Heart left ventricle (tissue), 16 donors: ENCODE measurements around the gene NSD2. TPM values are rescaled to one million over a fixed set of nuclear protein-coding genes. Genes with fewer than 3 reads are reported as not detected.

Experiments used
- ATAC-seq, 4 donors: fragments of 200-7000 bp; cut with Tn5 transposase; one replicate each; pipeline ENCODE4 v1.9.1; 2020 to 2022; ENCODE audit warnings: moderate library complexity in 4 of 4, mild to moderate bottlenecking in 3 of 4, moderate number of reproducible peaks in 1 of 4
- DNase-seq, 5 donors: peaks; one replicate each; pipeline ENCODE4 v3.0.0-alpha.2; 2020
- H3K27ac ChIP-seq, 12 donors: fragments of 200-600 bp; sonication (generic) in 4 of 12; one replicate each; pipeline versions ENCODE4 v1.5.0 to v1.8.0; 2016 to 2022; ENCODE audit warnings: mild to moderate bottlenecking in 2 of 12
- H3K27me3 ChIP-seq, 9 donors: fragments of 200-600 bp; sonication (generic) in 2 of 9; one replicate each; pipeline versions ENCODE4 v1.5.1 to v1.8.0; 2016 to 2022; ENCODE audit warnings: mild to moderate bottlenecking in 3 of 9
- H3K36me3 ChIP-seq, 9 donors: fragments of 200-600 bp; sonication (generic) in 2 of 9; one replicate each; pipeline versions ENCODE4 v1.5.0 to v1.8.0; 2018 to 2022; ENCODE audit warnings: mild to moderate bottlenecking in 2 of 9
- H3K4me1 ChIP-seq, 12 donors: fragments of 200-600 bp; sonication (generic) in 4 of 12; one replicate each; pipeline versions ENCODE4 v1.5.0 to v1.8.0; 2016 to 2022; ENCODE audit warnings: mild to moderate bottlenecking in 3 of 12
- H3K4me3 ChIP-seq, 12 donors: fragments of 200-600 bp; sonication (generic) in 4 of 12; one replicate each; pipeline versions ENCODE4 v1.5.0 to v1.8.0; 2017 to 2022; ENCODE audit warnings: mild to moderate bottlenecking in 9 of 12, moderate library complexity in 4 of 12
- H3K9me3 ChIP-seq, 12 donors: fragments of 200-600 bp; sonication (generic) in 4 of 12; one replicate each; pipeline versions ENCODE4 v1.5.0 to v1.8.0; 2016 to 2022; ENCODE audit warnings: mild to moderate bottlenecking in 1 of 12
- POLR2A ChIP-seq, 2 donors: fragments of 450-650 bp; IDR thresholded peaks; one replicate each; pipeline ENCODE4 v1.6.1; 2017; ENCODE audit warnings: antibody characterized with exemption in 2 of 2, mild to moderate bottlenecking in 2 of 2, moderate library complexity in 2 of 2
- WGBS, 4 donors: extraction: QIAGEN DNeasy Blood & Tissue Kit in 2 of 4; methylation state at CpG; one replicate each; pipeline versions ENCODE4 v1.1.5 to v1.1.7; 2013 to 2018; 5-methylcytosine and 5-hydroxymethylcytosine counted together
- intact Hi-C, 10 donors: fragments of 100-400 bp; cut with DNase I; formaldehyde crosslinking; loops; one replicate each; pipeline versions ENCODE4 v1.11.1 to v1.14.2; 2022
- polyA plus RNA-seq, 2 donors: library from polyadenylated mRNA; stranded (reverse); fragments of 200-250 nt; gene quantifications; one replicate each; pipeline ENCODE4 v1.2.3, GENCODE V29; 2013
- total RNA-seq, 9 donors: library from RNA; depleted of rRNA in 2 of 9; stranded (reverse); fragments of >200 nt in 2 of 9; fragmentation: NEBNext Ultra II Directional in 3 of 9; extraction: Animal tissue kit (Norgen Biotek cat#: 25700) in 3 of 9; gene quantifications; one replicate each; pipeline versions ENCODE4 v1.1.0 to v1.2.4, GENCODE V29; 2016 to 2023
- TF ChIP-seq, protein P1 (sequence below), 12 donors: fragments of 200-600 bp; sonication (generic) in 4 of 12; IDR thresholded peaks; one replicate each; pipeline versions ENCODE4 v1.5.0 to v1.8.0; 2018 to 2022; ENCODE audit warnings: antibody characterized with exemption in 12 of 12, mild to moderate bottlenecking in 5 of 12
- donor health status: ischemic (EF 13 %, LVEDD 7.1; RV severe dilation, severe dysfunction).
- donor health status: healthy with polysubstance abuse.
- donor health status: DM: no; HTN: yes; CAD: no.
- donor health status: DM: no; HTN: no; CAD: no.
- donor health status: ischemic (EF 25% LVEDD 6.9; RV normal size, moderate dysfunction).
- donor health status: ischemic (EF 25% LVEDD 5.7; RV mildly dilated, moderate dysfunction).
- donor health status: healthy.
- donor health status: DM: yes; HTN: yes; CAD: no.
- donor health status: ischemic (EF 35%, LVEDD 5.7; RV mildly dilated, moderate dysfunction).
- donor health status: nonischemic (EF 11% LVEDD 7.7; RV severe dilation, severe dysfunction).
- donor health status: DM: yes; HTN: yes; CAD: no.
- donor health status: PGD.
- donor health status: ischemic (EF 29% LVEDD 5.4; RV normal size, mild dysfunction).
- donor health status: nonischemic (EF 23%, LVEDD 6.1; RV moderate dilation, normal function).

Gene NSD2
- total and polyA plus RNA-seq, 11 donors: 11.4 to 63.3 (median 39.0) TPM

DNA sequence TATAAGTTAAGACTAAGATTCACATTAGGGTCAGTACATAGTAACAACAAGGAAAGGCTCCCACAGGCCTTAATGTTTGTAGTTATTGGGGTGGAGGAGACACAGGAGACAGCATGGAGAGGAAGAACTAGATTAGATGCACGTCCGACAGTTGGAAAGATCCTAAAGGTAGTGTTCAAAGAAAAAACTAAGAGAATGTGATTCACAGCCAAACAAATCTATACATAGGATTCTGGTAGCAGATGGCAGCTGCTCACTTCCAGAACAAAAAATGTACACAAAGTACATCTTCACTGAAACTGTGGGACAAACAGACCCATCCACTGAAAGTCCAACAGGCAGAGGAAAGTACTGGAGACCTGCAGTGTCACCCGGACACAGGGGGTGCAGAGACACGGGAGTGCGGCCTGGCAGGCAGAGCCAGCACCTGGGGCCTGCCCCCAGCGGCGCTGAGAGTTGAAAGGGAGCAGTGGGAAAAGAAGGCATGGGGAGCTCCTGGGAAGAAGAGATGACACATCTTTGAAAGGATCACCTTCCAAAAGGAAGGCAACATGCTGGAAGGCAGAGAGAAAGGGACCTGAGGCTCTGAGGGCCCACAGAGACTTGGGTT lies 97.6 kb downstream of the NSD2 start:
- Histone ChIP-seq H3K27ac (no peak overlapping the region), H3K27me3 (no peaks in the 10 kb centered on the region), H3K36me3 (peaks cover 0 to 55% (median 23%) of the 10 kb centered on the region in 9 donors), H3K4me1 (no peaks in the 10 kb centered on the region), H3K9me3 (no peaks in the 10 kb centered on the region), H3K4me3 (no peak overlapping the region)
- intact Hi-C loops: no loop called here
- DNase-seq (no peak), ATAC-seq (no peak)
- WGBS, 4 donors: 93 to 96% (median 95%) methylated on average over 7 of the region's 7 CpGs
- no peak for TF ChIP-seq POLR2A (IDR thresholded peaks at IDR 0.05)
- TF ChIP-seq, protein P1, sequence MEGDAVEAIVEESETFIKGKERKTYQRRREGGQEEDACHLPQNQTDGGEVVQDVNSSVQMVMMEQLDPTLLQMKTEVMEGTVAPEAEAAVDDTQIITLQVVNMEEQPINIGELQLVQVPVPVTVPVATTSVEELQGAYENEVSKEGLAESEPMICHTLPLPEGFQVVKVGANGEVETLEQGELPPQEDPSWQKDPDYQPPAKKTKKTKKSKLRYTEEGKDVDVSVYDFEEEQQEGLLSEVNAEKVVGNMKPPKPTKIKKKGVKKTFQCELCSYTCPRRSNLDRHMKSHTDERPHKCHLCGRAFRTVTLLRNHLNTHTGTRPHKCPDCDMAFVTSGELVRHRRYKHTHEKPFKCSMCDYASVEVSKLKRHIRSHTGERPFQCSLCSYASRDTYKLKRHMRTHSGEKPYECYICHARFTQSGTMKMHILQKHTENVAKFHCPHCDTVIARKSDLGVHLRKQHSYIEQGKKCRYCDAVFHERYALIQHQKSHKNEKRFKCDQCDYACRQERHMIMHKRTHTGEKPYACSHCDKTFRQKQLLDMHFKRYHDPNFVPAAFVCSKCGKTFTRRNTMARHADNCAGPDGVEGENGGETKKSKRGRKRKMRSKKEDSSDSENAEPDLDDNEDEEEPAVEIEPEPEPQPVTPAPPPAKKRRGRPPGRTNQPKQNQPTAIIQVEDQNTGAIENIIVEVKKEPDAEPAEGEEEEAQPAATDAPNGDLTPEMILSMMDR (IDR thresholded peaks at IDR 0.05): no peak

DNA sequence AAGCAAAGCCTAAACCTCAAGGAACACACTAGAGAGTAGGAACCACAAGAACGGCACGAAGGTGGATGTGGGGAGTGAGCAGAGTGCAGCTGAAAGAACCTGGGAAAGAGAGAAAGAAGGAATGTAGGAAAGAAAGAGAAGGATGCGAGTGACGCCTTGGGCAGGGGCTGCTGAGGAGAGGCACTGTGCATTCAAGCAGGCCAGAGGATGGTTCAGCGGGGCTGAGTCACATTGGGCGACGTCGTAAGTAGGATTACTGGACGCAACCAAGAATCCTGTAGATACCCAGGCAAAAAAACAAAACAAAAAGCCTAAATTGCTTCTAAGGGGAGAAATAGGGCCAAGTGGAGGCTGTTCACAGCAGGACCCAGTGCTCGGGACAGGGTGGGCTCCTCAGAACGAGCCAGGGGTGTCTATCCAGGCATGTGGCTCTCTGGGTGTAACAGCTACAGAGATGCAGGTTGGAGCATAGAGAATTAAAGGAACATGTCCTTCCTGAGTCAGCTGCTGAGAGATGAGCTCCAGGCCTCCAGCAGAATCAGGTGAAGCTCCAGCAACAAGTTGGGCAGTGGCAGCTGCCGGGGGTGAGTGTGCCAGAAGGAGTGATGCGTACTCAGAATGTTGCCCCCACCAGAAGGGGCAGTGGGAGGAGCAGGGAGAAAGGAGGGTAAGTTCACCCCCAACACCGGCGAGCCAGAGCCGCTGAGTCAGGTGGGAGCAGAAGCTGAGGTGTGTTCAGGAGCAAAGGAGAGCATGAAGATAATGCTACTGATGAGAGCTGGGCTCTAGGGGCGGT lies 98.9 kb downstream of the NSD2 start:
- ATAC-seq (no peak), DNase-seq (no peak)
- intact Hi-C loops: no loop called here
- no peak overlapping the region for H3K4me3 ChIP-seq
- H3K36me3 ChIP-seq: peaks cover 0 to 59% (median 30%) of the 10 kb centered on the region in 9 donors
- H3K27ac ChIP-seq: no peak overlapping the region
- no peaks in the 10 kb centered on the region for H3K4me1 ChIP-seq
- WGBS, 4 donors: 93 to 97% (median 95%) methylated on average over 17 of the region's 17 CpGs
- no peaks in the 10 kb centered on the region for H3K27me3 ChIP-seq
- H3K9me3 ChIP-seq: no peaks in the 10 kb centered on the region
- no peak for TF ChIP-seq POLR2A (IDR thresholded peaks at IDR 0.05)
- TF ChIP-seq, protein P1 (IDR thresholded peaks at IDR 0.05): no peak

DNA sequence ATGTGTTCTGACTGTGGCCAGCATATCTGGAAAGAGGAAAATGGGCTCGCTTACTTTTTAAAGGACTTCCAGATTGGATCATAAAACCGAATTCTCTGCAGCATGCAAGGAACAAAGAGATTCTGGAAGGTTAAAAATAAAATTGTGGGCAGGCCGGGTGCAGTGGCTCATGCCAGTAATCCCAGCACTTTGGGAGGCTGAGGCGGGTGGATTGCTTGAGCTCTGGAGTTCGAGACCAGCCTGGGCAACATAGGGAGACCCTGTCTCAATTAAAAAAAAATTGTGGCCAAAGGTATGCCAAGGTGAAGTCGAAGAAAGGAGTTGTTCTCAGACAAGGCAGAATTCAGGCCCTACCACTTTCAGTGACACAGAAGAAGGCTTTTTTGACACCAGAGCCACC lies 99.7 kb downstream of the NSD2 start:
- Histone ChIP-seq H3K4me3 (no peak overlapping the region), H3K36me3 (peaks cover 0 to 67% (median 37%) of the 10 kb centered on the region in 9 donors)
- WGBS, 4 donors: 87 to 93% (median 87%) methylated on average over 6 of the region's 6 CpGs

More for the DNA sequence above, 99.7 kb downstream of the NSD2 start:
- ATAC-seq (no peak), DNase-seq (no peak)
- no peaks in the 10 kb centered on the region for H3K9me3 ChIP-seq
- no peaks in the 10 kb centered on the region for H3K27me3 ChIP-seq
- intact Hi-C loops: no loop called here
- H3K4me1 ChIP-seq: no peaks in the 10 kb centered on the region
- no peak overlapping the region for H3K27ac ChIP-seq
- no peak for TF ChIP-seq POLR2A (IDR thresholded peaks at IDR 0.05)
- TF ChIP-seq, protein P1 (IDR thresholded peaks at IDR 0.05): no peak
